GM23338 (cell line): ENCODE data around the gene COX7B2.

Source experiments
- CREB1 ChIP-seq: fragments of 250-450 bp; sonication (Bioruptor Pico); IDR thresholded peaks from 2 replicates; pipeline ENCODE4 v1.5.0; 2020; ENCODE audit warnings: low read depth, mild to moderate bottlenecking, moderate library complexity
- EZH2 ChIP-seq: fragments of 200-600 bp; sonication (generic); IDR thresholded peaks from one replicate; pipeline ENCODE4 v1.8.0; 2017; ENCODE audit warnings: antibody characterized with exemption, mild to moderate bottlenecking, low read depth; ENCODE audit not compliant: unreplicated experiment
- POLR2AphosphoS5 ChIP-seq: IDR thresholded peaks from 2 replicates; pipeline ENCODE4 v1.6.1; 2016; ENCODE audit warnings: antibody characterized with exemption, low read depth
- TF ChIP-seq, protein P1 (sequence below), 2 experiments: fragments of 200-600 bp in 1 of 2; sonication (generic) in 1 of 2; conservative IDR thresholded peaks; 2 replicates each; pipeline versions ENCODE4 v1.5.1 to v1.6.1; 2016 to 2017; ENCODE audit warnings: antibody characterized with exemption in 2 of 2, low read depth in 2 of 2, mild to moderate bottlenecking in 2 of 2, moderate library complexity in 1 of 2

DNA sequence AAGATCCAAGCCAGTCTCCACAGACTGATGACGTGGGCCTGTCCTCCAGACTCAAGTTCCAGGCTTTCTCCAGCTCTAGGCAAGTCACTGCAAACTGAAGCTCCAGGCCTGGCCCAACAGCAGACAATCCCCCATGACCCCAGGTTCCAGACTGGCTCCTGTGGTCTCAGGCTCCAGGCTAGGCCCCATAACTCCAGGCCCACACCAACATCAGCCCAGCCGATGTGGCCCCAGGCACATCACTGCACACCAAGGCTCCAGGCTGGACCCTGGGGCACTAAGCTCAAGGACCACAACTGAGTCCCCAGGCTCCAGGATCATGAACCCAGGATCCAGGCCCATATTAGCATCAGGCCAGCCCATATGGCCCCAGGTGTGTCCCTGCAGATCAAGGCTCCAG, 143.6 kb downstream of the COX7B2 start:
- TF ChIP-seq, protein P1, sequence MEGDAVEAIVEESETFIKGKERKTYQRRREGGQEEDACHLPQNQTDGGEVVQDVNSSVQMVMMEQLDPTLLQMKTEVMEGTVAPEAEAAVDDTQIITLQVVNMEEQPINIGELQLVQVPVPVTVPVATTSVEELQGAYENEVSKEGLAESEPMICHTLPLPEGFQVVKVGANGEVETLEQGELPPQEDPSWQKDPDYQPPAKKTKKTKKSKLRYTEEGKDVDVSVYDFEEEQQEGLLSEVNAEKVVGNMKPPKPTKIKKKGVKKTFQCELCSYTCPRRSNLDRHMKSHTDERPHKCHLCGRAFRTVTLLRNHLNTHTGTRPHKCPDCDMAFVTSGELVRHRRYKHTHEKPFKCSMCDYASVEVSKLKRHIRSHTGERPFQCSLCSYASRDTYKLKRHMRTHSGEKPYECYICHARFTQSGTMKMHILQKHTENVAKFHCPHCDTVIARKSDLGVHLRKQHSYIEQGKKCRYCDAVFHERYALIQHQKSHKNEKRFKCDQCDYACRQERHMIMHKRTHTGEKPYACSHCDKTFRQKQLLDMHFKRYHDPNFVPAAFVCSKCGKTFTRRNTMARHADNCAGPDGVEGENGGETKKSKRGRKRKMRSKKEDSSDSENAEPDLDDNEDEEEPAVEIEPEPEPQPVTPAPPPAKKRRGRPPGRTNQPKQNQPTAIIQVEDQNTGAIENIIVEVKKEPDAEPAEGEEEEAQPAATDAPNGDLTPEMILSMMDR (conservative IDR thresholded peaks at IDR 0.05; ENCODE audit: low read depth in 2 of 2) = no peak
- TF ChIP-seq CREB1 (CRISPR knock-in tag) (no peak), POLR2AphosphoS5 (no peak), EZH2 (no peak)
